Measurements from ENCODE around the gene C20orf96.
"Not testable (repeated sequence)": the region's sequence is repeated elsewhere in the genome, so short reads cannot be mapped to it uniquely, and the experiment has no call there.

C20orf96 gene

DNA sequence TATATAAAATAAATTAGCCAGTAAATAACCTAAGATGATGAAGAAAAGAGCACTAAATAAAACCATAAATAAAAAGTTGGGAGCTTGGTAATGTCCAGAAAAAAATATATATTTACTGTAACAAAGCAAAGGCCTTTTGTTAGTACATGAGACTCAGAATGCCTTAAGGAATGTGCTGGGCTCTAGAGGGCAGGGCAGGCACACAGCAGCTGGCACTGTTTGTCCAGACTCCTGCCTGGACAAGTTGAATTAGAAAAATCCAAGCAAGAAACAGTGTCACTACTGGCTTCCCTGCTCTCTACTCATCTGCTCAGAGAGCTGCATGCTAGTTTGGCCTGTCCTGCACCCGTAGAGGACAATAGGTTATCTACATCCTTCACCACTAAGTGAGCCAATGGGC, 54.7 kb downstream of the C20orf96 start:
- no peak for DNase-seq

DNA sequence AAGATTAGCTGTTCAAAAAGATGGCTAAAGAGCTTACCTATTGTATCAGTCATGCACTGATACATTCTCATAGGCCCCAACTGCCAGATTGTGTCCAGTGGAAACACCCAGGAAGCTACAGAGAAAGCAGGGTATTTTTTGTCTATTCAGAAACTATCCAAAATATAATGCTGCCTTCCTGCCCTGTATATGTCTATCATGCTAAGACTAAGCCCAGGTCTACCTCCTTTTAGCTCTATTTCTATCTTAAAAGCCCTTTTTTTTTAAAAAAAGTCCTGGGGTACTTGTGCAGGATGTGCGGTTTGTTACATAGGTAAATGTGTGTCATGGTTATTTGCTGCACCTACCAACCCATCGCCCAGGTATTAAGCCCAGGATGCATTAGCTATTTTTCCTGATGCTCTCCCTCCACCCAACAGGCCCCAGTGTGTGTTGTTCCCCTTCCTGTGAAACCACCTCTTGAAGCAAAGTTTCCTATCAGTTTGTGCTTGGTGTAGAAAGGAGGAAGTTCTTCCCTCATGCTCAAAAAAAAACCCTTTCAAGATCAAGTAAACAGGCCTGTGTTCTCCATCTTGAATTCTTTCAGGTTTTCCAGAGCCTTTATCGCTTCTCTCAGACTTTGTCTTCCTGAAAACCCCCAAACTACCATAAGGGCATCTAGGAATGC, 63.0 kb downstream of the C20orf96 start:
- no peak for DNase-seq

DNA sequence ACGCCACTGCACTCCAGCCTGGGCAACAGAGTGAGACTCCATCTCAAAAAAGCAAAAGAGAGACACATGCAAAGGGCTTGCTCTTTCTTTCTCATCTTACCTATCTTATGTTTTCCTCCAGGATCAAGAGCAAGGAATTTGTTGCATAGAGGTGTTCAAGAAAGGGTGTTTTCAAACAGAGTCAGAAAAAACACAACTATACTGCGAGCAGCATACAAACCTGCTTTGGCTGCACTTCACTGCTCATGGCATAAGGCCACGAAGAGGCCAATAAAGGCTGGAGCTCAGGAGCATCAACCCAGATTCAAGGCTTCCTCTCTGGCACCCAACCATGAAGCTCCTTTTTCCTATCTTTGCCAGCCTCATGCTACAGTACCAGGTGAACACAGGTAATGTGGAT, 63.6 kb downstream of the C20orf96 start, which contains the start of gene DEFB129:
Gene DEFB129 (plus strand): TSS at position 301 of the 400 bp plus-strand sequence. CDS start 31 bp downstream, at position 332.
- DNase-seq, result no peak

DNA sequence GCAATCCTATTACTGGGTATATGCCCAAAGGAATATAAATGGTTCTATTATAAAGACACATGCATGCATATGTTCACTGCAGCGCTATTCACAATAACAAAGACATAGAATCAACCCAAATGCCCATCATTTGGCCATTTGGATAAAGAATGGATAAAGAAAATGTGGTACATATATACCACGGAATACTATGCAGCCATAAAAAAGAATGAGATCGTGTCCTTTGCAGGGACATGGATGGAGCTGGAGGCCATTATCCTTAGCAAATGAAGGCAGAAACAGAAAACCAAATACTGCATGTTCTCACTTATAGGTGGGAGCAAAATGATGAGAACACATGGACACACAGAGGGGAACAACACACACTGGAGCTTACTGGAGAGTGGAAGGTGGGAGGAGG, 64.7 kb downstream of the C20orf96 start:
- not testable (repeated sequence) for DNase-seq

DNA sequence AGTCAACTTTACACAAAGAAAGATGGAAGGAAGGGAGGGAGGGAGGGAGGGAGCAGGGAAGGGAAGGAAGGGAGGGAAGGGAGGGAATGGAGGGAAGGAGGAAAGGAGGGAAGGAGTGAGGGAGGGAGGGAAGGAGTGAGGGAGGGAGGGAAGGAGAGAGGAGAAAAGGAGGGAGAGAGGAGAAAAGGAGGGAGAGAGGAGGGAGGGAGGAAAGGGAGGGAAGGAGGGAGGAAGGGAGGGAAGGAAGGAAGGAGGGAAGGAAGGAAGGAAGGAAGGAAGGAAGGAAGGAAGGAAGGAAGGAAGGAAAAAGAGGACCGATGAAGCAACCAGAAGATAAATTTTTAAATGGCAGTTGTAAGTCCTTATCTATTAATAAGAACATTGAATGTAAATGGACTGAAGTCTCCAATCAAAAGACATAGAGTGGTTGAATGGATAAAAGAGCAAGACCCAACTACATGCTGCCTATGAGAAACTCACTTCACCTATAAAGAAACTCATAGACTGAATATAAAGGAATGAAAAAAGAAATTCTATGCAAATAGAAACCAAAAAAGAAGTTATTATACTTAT, 69.2 kb downstream of the C20orf96 start:
- no peak for DNase-seq
